Fibroblast of lung (primary cell): ENCODE data around the gene SLC39A1. TPM values are rescaled to one million over a fixed set of nuclear protein-coding genes. Genes with fewer than 3 reads are reported as not detected.

Experiments used
- DNase-seq, 2 donors: peaks; one replicate each; pipeline versions ENCODE4 v3.0.0 to v3.0.0-alpha.2; 2010; ENCODE audit warnings: low read depth in 2 of 2
- H2AFZ ChIP-seq: 2 replicates; pipeline ENCODE4 v1.5.1; 2012; ENCODE audit warnings: low read length, control low read depth, inconsistent platforms
- H3K27ac ChIP-seq: 2 replicates; pipeline ENCODE4 v1.5.1; 2011; ENCODE audit warnings: low read length, control low read depth; ENCODE audit not compliant: insufficient read depth
- H3K27me3 ChIP-seq: 2 replicates; pipeline ENCODE4 v1.5.1; 2011; ENCODE audit warnings: mild to moderate bottlenecking, low read length; ENCODE audit not compliant: control insufficient read depth, insufficient read depth
- H3K36me3 ChIP-seq: 2 replicates; pipeline ENCODE4 v1.5.1; 2011; ENCODE audit warnings: low read length; ENCODE audit not compliant: control insufficient read depth, insufficient read depth
- H3K4me1 ChIP-seq: 2 replicates; pipeline ENCODE4 v1.5.1; 2011; ENCODE audit warnings: low read length; ENCODE audit not compliant: control insufficient read depth, insufficient read depth; ENCODE audit errors: extremely low read depth
- H3K4me2 ChIP-seq: 2 replicates; pipeline ENCODE4 v1.5.1; 2011; ENCODE audit warnings: low read length, control low read depth; ENCODE audit not compliant: insufficient read depth; ENCODE audit errors: extremely low read depth
- H3K4me3 ChIP-seq, 4 experiments: fragments of 200-600 bp in 1 of 4; sonication (generic) in 1 of 4; replicated peaks in 1 of 4; 2 replicates each; pipeline ENCODE4 v1.5.1; 2011 to 2016; ENCODE audit warnings: low read length in 4 of 4, low read depth in 3 of 4, mild to moderate bottlenecking in 3 of 4, control low read depth in 2 of 4, inconsistent platforms in 1 of 4, mixed read lengths in 1 of 4; ENCODE audit not compliant: insufficient read depth in 1 of 4; ENCODE audit errors: control extremely low read depth in 1 of 4
- H3K79me2 ChIP-seq: 2 replicates; pipeline ENCODE4 v1.5.1; 2012; ENCODE audit warnings: mild to moderate bottlenecking, low read length, inconsistent platforms; ENCODE audit not compliant: control insufficient read depth, insufficient read depth
- H3K9ac ChIP-seq: 2 replicates; pipeline ENCODE4 v1.5.1; 2011; ENCODE audit warnings: mild to moderate bottlenecking, low read length, control low read depth; ENCODE audit not compliant: insufficient read depth
- H3K9me3 ChIP-seq: 2 replicates; pipeline ENCODE4 v1.5.1; 2012; ENCODE audit warnings: low read depth, low read length; ENCODE audit not compliant: control insufficient read depth, insufficient read depth
- H4K20me1 ChIP-seq: 2 replicates; pipeline ENCODE4 v1.5.1; 2011; ENCODE audit warnings: low read length; ENCODE audit not compliant: control insufficient read depth, insufficient read depth; ENCODE audit errors: extremely low read depth
- CTCF ChIP-seq, 2 donors: IDR thresholded peaks in 1 of 2; conservative IDR thresholded peaks in 1 of 2; 1 replicate in 1 of 2; 2 replicates in 1 of 2; pipeline ENCODE4 v1.5.1; 2011 to 2012; ENCODE audit warnings: low read length in 2 of 2, control low read depth in 1 of 2, inconsistent platforms in 1 of 2, low read depth in 1 of 2, mild to moderate bottlenecking in 1 of 2
- EZH2 ChIP-seq: IDR thresholded peaks from 2 replicates; pipeline ENCODE4 v1.5.1; 2012; ENCODE audit warnings: low read length, control low read depth, mild to moderate bottlenecking; ENCODE audit errors: missing control alignments
- polyA plus RNA-seq, 2 donors: library from polyadenylated mRNA; depleted of rRNA in 1 of 2; stranded (reverse) in 1 of 2; unstranded in 1 of 2; fragments of >200 nt; gene quantifications; 2 replicates each; pipeline ENCODE4 v1.2.1, GENCODE V29; 2011 to 2012; ENCODE audit warnings: missing spikeins in 1 of 2
- total RNA-seq: library from RNA; depleted of rRNA; stranded (reverse); fragments of >200 nt; gene quantifications from 2 replicates; pipeline ENCODE4 v1.2.1, GENCODE V29; 2014

SLC39A1 gene
- total and polyA plus RNA-seq, 2 donors (not counting 1 experiment from before 2014, with no cell fraction given) = 94.4 to 119 TPM

GRCh38 chr1:153944827-153945117, 18.6 kb downstream of the SLC39A1 start:
- TF ChIP-seq CTCF (conservative IDR thresholded peaks at IDR 0.05 in 1 of 2, IDR thresholded peaks at IDR 0.05 in 1 of 2; ENCODE audit: low read depth in 1 of 2, low read length in 2 of 2) (no peak), EZH2 (no peak)
- Histone ChIP-seq H3K9ac (no peak overlapping the region), H3K36me3 (peaks cover 16% of the 10 kb centered on the region), H3K27ac (peak overlapping the region; percentile 94), H3K27me3 (no peaks in the 10 kb centered on the region), H3K79me2 (peaks cover 15% of the 10 kb centered on the region), H3K9me3 (no peaks in the 10 kb centered on the region), H3K4me1 (peaks cover 4% of the 10 kb centered on the region), H2AFZ (no peak overlapping the region), H3K4me2 (peak overlapping the region; percentile 99), H4K20me1 (no peaks in the 10 kb centered on the region), H3K4me3 (peak overlapping the region; percentile 8 to 91 (median 74))
- no peak for DNase-seq

- Histone ChIP-seq H3K27me3 (no peaks in the 10 kb centered on the region), H3K9me3 (no peaks in the 10 kb centered on the region), H2AFZ (no peak overlapping the region), H3K4me3 (no peak overlapping the region), H3K4me1 (peaks cover 4% of the 10 kb centered on the region), H4K20me1 (no peaks in the 10 kb centered on the region), H3K4me2 (no peak overlapping the region), H3K79me2 (peaks cover 15% of the 10 kb centered on the region), H3K9ac (no peak overlapping the region), H3K36me3 (peaks cover 18% of the 10 kb centered on the region), H3K27ac (peak overlapping the region; percentile 94)
- TF ChIP-seq EZH2 (no peak), CTCF (conservative IDR thresholded peaks at IDR 0.05 in 1 of 2, IDR thresholded peaks at IDR 0.05 in 1 of 2; ENCODE audit: low read depth in 1 of 2, low read length in 2 of 2) (no peak)
- no peak for DNase-seq
Measured at GRCh38 chr1:153944005-153944826, 19.1 kb downstream of the SLC39A1 start.

GRCh38 chr1:153942766-153943549, 20.4 kb downstream of the SLC39A1 start:
- Histone ChIP-seq H4K20me1 (no peaks in the 10 kb centered on the region), H3K9me3 (no peaks in the 10 kb centered on the region), H3K4me3 (no peak overlapping the region), H3K79me2 (peaks cover 15% of the 10 kb centered on the region), H3K27ac (no peak overlapping the region), H3K4me2 (no peak overlapping the region), H2AFZ (no peak overlapping the region), H3K9ac (no peak overlapping the region), H3K36me3 (peaks cover 15% of the 10 kb centered on the region), H3K4me1 (peaks cover 4% of the 10 kb centered on the region), H3K27me3 (no peaks in the 10 kb centered on the region)
- TF ChIP-seq EZH2 (no peak), CTCF (conservative IDR thresholded peaks at IDR 0.05 in 1 of 2, IDR thresholded peaks at IDR 0.05 in 1 of 2; ENCODE audit: low read depth in 1 of 2, low read length in 2 of 2) (no peak)
- DNase-seq = no peak
